Calu3 (cell line): ENCODE results near the gene RBPJ. TPM values are rescaled to one million over a fixed set of nuclear protein-coding genes. Genes with fewer than 3 reads are reported as not detected.

Experiments
- BruUV-seq: library from RNA; stranded (reverse); fragments of 400-500 nt; replicated peaks from 2 replicates; lab custom pipeline; 2021; lab: Mats Ljungman, UMichigan
- CTCF ChIA-PET: fragments of 300-600 bp; sonication (Branson Sonifier 250); formaldehyde crosslinking; loops from one replicate; lab custom pipeline; 2022; ENCODE audit warnings: antibody characterized with exemption; lab: Charles Lee
- DNase-seq: peaks from one replicate; pipeline ENCODE4 v3.0.0; 2022
- H3K27ac Mint-ChIP-seq: one replicate; pipeline ENCODE4 v1.8.0; 2022; ENCODE audit warnings: mixed read lengths; ENCODE audit not compliant: unreplicated experiment
- H3K27me3 Mint-ChIP-seq: one replicate; pipeline ENCODE4 v1.8.0; 2022; ENCODE audit warnings: mixed read lengths; ENCODE audit not compliant: unreplicated experiment
- H3K36me3 Mint-ChIP-seq: one replicate; pipeline ENCODE4 v1.8.0; 2022; ENCODE audit warnings: mild to moderate bottlenecking, moderate library complexity, mixed read lengths; ENCODE audit not compliant: insufficient read depth, unreplicated experiment
- H3K4me1 Mint-ChIP-seq: one replicate; pipeline ENCODE4 v1.8.0; 2022; ENCODE audit warnings: mild to moderate bottlenecking, low read depth, mixed read lengths; ENCODE audit not compliant: unreplicated experiment
- H3K4me3 Mint-ChIP-seq: one replicate; pipeline ENCODE4 v1.8.0; 2022; ENCODE audit warnings: mild to moderate bottlenecking, low read depth, moderate library complexity, mixed read lengths; ENCODE audit not compliant: unreplicated experiment
- H3K9me3 Mint-ChIP-seq: one replicate; pipeline ENCODE4 v1.8.0; 2022; ENCODE audit warnings: low read depth, mixed read lengths; ENCODE audit not compliant: unreplicated experiment
- intact Hi-C: fragments of 100-400 bp; cut with micrococcal nuclease; formaldehyde crosslinking; loops from one replicate; pipeline ENCODE4 v1.10.0; 2022; ENCODE audit not compliant: unreplicated experiment
- total RNA-seq: library from RNA; stranded (reverse); gene quantifications from 2 replicates; pipeline ENCODE4 v1.2.3, GENCODE V29; 2022
- TF ChIP-seq, protein P1 (sequence below): fragments of 200-600 bp; IDR thresholded peaks from one replicate; pipeline ENCODE4 v1.8.0; 2022; ENCODE audit warnings: antibody characterized with exemption; ENCODE audit not compliant: unreplicated experiment

The RBPJ gene
- total RNA-seq, 1 experiment from 2014 or later: 56.3 TPM

DNA sequence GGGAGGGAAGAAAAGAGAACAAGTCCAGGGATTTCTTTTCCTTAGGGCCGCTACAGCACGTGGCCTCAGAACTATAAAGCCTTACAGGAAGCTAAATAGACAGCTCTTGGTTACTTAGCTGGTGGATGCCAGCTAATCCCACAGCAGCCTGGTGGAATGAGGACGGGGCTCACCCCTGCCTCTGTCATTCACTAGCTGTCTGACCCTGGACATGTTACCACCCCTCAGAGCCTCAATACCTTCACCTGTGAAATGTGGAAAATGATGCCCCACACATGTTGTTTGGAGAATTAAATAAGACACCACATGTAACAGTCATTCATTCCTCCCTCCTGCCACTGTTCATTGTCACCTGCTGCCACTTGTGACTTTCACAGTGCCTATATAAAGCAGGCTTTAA lies 153.7 kb downstream of the RBPJ start:
- no TSS peak for BruUV-seq
- Mint-ChIP-seq H3K4me1 (no peaks in the 10 kb centered on the region), H3K4me3 (no peak overlapping the region), H3K27me3 (peaks cover 18% of the 10 kb centered on the region), H3K36me3 (no peaks in the 10 kb centered on the region), H3K27ac (no peak overlapping the region), H3K9me3 (no peaks in the 10 kb centered on the region)
- intact Hi-C loops: no loop called here
- TF ChIP-seq, protein P1, sequence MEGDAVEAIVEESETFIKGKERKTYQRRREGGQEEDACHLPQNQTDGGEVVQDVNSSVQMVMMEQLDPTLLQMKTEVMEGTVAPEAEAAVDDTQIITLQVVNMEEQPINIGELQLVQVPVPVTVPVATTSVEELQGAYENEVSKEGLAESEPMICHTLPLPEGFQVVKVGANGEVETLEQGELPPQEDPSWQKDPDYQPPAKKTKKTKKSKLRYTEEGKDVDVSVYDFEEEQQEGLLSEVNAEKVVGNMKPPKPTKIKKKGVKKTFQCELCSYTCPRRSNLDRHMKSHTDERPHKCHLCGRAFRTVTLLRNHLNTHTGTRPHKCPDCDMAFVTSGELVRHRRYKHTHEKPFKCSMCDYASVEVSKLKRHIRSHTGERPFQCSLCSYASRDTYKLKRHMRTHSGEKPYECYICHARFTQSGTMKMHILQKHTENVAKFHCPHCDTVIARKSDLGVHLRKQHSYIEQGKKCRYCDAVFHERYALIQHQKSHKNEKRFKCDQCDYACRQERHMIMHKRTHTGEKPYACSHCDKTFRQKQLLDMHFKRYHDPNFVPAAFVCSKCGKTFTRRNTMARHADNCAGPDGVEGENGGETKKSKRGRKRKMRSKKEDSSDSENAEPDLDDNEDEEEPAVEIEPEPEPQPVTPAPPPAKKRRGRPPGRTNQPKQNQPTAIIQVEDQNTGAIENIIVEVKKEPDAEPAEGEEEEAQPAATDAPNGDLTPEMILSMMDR: no peak
- CTCF ChIA-PET: no interaction called here
- no peak for DNase-seq

DNA sequence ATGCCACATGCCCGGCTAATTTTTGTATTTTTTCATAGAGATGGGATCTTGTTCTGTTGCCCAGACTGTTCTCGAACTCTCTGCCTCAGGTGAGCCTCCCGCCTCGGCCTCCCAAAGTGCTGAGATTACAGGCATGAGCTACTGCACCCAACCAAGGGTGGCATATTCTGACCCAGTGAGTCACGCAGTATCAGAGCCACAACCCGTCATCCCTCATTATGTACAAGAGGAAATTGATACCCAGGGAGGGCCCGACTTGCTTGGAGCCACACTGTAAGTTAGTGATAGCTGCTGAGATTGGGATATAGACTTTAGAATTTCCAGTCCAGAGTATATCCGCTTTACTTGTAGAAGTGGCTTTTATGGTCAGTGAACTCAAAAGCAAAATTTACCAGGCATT lies 154.9 kb downstream of the RBPJ start:
- intact Hi-C loops: no loop called here
- TF ChIP-seq, protein P1: no peak
- H3K9me3 Mint-ChIP-seq: no peaks in the 10 kb centered on the region
- no TSS peak for BruUV-seq
- no peak overlapping the region for H3K4me3 Mint-ChIP-seq
- H3K27me3 Mint-ChIP-seq: peaks cover 16% of the 10 kb centered on the region
- DNase-seq: no peak
- H3K27ac Mint-ChIP-seq: no peak overlapping the region
- H3K4me1 Mint-ChIP-seq: no peaks in the 10 kb centered on the region
- H3K36me3 Mint-ChIP-seq: no peaks in the 10 kb centered on the region
- CTCF ChIA-PET: no interaction called here

DNA sequence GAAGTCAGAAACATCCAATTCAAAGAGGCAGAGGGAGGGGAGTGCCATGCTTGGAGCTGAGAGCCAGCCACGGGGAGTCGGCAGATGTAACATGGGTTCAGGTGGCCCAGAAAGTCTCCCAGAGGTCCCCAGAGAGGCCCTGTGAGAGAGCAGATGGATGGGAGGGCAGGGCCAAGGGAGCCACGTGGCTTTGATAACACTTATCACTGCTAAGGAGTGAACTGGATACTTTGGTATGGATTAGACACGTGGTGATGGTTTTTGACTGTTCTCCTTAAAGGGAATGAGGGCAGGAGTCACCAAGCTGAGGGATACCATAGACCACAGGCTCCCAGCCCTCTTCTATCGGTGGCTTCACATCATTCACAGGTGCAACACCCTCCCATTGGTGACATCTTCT lies 155.7 kb downstream of the RBPJ start:
- BruUV-seq: no TSS peak
- H3K27ac Mint-ChIP-seq: no peak overlapping the region
- no peak overlapping the region for H3K4me3 Mint-ChIP-seq
- H3K9me3 Mint-ChIP-seq: no peaks in the 10 kb centered on the region
- no peak for DNase-seq
- no peaks in the 10 kb centered on the region for H3K36me3 Mint-ChIP-seq
- CTCF ChIA-PET: no interaction called here
- H3K4me1 Mint-ChIP-seq: no peaks in the 10 kb centered on the region
- H3K27me3 Mint-ChIP-seq: peaks cover 8% of the 10 kb centered on the region
- TF ChIP-seq, protein P1: no peak
- intact Hi-C loops: no loop called here

DNA sequence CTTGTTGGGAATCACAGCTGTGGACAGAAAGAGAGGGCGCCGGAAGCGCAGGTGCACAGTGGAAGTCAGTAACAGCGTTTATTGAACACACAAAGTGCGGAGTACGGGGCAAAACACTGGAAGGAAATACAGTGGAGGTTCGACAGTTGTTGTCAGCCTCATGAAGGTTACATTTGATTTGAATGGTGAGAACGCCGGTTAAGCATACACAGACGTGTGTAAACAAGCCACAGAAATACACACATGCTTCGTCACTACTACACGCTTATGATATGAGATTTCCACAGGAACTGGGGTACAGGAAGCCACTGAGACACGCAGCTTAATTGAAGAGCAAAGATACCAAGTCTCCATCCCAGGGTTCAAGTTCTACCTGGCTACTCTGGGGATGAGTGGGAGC lies 157.5 kb downstream of the RBPJ start:
- no TSS peak for BruUV-seq
- CTCF ChIA-PET: no interaction called here

More for the DNA sequence above, 157.5 kb downstream of the RBPJ start:
- Mint-ChIP-seq H3K27me3 (no peaks in the 10 kb centered on the region), H3K4me1 (no peaks in the 10 kb centered on the region), H3K36me3 (no peaks in the 10 kb centered on the region), H3K27ac (no peak overlapping the region), H3K4me3 (no peak overlapping the region), H3K9me3 (no peaks in the 10 kb centered on the region)
- TF ChIP-seq, protein P1: no peak
- intact Hi-C loops: no loop called here
- DNase-seq: no peak
